G401.6 (cell line): Measurements from ENCODE around the gene RABEP1.

Experiments
- FAIRE-seq: peaks from 2 replicates; lab custom pipeline; 2012; peaks lifted over from hg19 to GRCh38; lab: Jason Lieb, UNC

Gene RABEP1

DNA sequence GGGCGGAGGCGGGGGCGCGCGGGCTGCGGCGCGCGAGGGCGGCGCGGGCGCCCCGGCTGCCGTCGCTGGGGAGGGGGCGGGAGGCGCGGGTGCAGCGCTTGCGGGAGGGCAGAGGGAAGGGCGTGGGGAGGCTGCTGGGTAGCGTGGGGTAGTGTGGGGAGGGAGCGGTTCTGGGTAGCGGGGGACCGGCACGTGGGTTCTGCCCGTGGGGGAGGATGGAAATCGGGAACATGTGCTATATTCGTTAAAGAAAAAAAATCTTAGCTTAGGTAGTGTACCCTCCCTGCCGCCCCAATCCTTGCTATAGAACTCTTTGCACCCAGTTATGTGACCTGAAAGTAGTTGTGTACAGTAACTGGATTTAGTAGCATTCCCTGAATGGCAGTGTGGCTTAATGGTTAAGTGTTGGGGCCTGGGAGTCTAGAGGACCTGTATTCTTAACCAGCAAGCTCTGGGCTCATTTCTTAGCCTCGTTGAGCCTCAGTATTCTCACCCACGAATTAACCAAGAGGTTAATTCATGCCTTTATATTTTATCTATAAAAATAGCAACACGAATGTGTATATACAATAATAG is 646 bp downstream of the RABEP1 start:
- no peak for FAIRE-seq

DNA sequence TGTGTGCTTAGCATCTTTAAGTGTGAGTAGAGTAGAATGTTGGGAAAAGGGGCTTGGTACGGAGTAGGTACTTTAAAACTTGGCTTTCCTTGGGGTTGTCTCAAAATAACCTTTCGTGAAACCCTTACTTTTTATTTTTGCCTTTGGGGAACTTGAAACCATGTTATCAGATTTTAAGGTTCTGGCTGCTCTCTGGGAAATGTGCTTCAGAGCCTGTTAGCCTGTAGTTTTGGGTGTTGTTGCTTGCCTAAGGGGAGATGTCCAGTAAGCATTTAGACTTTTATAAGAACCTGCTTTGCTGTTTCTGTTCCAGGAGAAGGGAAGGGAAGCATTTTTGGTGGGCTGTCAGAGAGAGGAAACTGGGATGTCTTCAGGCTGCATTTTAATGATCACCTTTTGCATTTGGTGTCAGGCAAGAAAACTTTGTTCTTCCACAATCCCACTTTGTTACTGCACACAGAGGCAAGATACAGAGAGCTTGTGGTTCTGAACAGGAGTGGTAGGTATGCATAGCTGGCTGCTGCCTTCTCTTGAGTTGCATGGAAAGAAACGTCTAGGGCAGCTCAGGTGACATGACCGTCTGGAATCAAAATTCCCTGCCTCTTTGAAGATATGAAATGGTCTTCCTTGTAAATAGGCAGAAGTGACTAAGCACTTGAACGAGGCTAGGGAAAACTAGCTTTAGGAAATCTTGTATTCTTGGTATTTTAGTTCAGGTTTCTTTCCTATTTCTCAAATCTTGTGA is 1.7 kb downstream of the RABEP1 start:
- no peak for FAIRE-seq

DNA sequence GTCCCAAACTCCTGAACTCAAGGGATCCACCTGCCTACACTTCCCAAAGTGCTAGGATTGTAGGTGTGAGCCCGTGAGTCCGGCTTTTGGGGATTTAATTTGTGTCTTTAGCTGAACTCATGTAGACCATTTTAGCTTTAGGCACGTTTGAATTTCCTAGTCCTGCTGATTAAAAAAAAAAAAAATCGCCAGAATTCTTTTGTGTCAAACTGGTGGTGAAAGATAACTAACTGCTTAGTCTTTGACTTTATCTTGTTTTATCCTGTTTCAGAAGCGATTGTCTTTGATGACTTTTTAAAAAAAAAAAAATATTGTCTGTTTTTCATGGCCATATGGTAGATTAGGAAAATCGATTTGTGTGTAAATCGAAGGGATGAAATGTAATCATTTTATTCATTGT is 2.6 kb downstream of the RABEP1 start:
- FAIRE-seq, result no peak

DNA sequence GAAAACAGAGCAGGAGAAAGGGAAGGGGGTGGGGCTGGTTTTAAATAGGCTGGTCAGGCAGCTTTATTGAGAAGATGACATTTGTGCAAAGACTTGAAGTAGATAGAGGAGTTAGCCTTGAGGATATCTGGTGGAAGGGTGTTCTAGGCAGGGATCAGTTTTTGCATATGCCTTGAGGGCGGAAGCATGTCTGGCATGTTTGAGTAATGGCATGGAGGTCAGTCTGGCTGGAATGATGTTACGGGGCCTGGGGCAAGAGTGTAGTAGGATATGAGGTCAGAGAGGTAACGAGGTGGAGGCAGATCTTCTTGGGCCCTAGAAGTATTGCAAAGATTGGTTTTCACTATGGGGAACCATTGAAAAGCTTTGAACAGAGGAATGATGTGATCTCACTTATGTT is 4.8 kb downstream of the RABEP1 start:
- FAIRE-seq, result no peak

DNA sequence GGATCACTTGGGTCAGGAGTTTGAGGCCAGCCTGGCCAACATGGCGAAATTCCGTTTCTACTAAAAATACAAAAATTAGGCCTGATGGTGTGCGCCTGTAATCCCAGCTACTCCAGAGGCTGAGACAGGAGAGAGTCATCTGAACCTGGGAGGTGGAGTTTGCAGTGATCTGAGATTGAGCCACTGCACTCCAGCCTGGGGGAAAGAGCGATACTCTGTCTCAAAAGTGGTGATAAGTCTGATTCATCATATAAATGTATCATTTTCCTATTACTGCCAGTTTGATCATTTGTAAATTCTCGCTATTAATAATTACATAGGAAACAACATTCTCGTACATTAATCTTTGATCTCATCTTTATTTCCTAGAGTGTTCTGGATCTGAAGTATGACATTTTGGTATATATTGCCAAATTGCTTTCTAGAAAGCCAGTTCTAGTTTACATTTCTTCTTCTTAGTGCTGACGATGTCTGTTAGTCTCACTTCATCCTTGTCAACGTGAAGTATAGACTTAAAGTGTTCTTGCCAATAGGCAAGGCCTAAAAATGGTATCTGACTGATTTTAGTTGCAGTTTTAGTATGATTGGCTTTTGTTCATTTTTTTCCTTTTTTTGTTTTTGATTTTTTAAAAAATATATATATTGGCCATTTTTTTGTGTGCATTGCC is 9.7 kb downstream of the RABEP1 start:
- FAIRE-seq, result no peak

DNA sequence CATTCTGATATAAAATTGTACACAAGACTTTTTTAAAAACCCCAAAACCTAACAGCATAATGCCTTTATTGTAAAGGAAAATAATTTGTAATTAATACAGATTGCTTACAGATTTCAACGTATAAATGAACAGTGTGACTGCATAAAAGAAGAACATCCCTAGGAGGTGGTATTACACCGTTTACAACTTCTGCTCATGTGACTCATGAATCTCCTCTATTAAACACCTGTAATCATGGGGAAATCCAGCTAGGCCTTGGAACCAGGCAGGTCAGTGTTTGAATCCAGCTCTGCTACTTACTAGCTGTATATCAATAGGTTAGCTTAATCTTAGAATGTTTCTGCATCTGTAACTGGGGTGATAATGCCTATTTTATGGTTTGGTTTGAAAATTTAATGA is 15.2 kb downstream of the RABEP1 start:
- no peak for FAIRE-seq

DNA sequence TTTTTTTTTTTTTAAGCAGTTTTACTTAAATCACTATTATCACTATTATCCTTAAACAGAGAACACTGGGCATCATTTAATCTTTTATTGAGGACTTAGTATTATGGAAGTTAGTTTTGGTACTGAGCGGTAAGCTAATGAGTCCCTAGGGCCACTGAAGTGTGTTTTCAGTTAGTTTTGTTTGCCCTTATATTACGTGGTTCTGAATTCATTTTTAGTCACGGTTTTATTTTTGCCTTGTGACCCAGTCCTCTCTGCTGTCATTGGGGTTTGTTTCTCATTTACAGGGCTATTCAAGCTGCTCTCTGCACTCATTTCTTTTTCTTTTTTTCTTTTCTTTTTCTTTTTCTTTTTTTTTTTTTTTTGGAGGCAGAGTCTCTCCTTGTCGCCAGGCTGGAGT is 17.3 kb downstream of the RABEP1 start:
- FAIRE-seq, result no peak

DNA sequence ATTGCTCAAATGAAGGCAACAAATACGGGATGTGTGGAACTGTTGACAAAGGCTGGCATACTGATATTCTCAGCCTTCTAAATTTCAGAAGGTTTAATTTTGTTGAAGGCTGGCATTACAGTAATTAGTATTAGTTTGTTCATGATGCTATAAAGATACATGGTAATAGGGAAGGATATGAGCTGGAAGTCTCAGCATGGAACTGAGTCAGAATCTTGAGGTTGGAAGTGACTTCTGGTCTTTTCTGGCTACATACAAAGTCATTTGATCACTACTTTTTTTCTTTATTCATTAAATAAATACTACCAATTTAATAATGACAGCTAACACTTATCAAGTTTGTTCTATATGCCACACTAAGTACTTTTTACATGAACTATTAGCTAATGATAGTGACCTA is 22.6 kb downstream of the RABEP1 start:
- no peak for FAIRE-seq

DNA sequence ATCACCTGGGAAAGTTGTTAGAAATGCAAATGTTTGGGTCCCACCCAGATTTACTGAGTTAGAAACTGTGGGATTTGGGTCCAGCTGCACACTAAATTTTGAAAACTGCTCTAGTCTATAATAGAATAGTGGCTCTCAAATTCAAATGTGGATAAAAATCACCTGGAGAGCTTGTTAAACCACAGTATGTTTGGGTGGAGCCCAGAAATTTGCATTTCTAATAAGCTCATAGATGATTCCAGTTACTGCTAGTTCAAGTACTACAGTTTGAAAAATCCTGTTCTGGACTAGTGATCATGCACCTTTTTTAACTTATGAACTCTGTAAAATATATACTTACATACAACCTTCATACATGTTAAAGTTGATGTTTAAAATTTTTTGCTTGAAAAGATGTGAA is 27.8 kb downstream of the RABEP1 start:
- no peak for FAIRE-seq

DNA sequence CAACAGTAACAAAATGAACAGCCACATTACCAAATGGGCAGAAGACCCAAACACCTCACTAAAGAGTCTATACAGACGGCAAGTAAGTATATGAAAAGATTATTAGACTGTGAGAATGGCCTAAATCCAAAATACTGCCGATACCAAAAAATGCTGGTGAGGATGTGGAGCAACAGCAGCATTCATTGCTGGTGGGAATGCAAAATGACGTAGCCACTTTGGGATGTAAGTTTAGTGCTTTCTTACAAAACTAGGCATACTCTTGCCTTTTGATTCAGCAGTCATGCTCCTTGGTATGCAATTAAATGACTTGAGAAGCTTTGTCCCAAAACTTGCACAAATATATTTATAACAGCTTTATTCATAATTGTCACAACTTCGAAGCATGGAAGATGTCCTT is 43.8 kb downstream of the RABEP1 start:
- FAIRE-seq, result no peak

DNA sequence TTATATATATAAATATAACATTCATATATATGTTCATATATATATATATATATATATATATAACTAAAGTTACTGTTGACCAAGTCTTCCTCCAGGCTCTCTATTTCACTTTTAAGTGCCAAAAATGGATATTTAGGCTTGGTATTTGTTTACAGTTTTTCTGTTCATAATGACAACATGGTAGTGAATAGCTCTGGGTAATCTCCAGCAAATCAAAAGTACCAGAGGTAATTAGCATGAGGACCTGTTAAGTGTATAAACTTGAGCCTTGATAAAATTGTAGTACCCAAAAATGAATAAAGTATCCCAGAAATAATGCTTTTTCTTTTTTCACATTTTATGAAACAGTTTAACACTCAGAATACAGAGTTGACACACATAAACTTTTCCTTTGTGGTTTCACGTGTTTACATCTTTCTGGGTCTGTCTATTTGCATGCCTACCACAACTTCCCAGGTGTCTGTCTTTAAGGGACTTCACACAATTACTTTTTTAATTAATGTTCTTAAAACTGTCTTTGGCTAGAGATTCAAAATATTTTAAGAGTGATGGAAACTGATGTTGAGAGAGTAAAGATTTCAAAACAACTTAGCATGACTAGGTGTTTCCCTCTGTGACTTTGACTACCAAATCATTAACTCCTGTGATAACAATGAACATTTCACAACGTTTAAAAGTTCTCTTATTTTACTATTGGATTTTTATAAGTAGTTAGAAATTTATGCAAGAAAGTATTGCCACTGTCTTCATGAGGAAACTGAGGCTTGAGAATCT is 47.9 kb downstream of the RABEP1 start:
- peak; percentile 77 for FAIRE-seq

DNA sequence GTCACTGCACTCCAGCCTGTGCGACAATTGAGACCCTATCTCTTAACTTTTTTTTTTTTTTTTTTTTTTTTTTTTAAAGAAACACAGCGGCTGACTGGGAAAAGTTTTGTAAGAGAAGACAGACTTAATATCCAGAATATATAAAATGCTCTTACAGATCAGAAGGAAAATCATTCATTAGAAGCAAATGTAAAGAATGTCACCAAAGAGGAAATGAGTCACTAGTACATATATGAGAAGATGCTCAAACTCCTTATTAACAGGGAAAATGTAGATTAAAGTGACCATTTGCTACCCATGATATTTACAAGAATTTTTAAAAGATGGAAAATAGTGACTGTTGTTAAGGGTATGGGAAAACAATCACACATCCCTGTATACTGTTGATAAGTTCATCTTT is 48.9 kb downstream of the RABEP1 start:
- FAIRE-seq, result peak; percentile 41

DNA sequence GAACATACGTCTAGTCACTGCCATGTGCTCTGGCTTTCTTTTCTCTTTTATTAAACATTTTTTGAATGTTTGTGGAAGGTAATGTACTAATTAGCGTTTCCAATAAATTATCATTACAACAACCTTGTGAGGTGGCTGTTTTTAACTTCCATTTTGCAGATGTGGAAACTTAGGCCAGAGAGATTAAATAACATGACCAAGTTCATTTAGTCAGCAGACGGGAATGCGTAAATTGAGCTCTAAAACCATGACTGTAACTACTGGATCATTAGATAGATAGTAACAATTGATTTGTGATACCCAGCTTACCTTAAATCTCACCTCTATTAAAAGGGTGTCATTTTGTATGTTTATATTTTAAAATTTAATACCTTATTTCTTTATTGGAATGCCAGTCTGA is 49.4 kb downstream of the RABEP1 start:
- FAIRE-seq, result no peak

DNA sequence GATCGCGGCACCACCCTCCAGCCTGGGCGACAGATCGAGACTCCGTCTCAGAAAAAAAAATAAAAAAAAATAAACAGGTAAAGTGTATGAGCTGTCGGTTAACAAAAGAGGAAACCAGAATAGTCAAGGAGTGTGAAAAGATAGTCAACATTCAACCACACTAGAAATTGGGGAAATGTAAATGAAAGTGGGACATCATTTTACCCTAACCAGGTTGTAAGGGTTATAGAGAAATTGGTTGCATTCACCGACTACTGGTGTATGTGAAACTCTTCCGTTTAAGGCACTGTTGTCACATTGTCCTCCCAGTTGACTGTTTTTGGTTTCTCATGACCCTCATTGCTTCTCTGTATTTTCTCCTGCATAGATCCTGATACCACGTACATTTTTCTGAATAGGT is 62.8 kb downstream of the RABEP1 start:
- FAIRE-seq, result no peak

DNA sequence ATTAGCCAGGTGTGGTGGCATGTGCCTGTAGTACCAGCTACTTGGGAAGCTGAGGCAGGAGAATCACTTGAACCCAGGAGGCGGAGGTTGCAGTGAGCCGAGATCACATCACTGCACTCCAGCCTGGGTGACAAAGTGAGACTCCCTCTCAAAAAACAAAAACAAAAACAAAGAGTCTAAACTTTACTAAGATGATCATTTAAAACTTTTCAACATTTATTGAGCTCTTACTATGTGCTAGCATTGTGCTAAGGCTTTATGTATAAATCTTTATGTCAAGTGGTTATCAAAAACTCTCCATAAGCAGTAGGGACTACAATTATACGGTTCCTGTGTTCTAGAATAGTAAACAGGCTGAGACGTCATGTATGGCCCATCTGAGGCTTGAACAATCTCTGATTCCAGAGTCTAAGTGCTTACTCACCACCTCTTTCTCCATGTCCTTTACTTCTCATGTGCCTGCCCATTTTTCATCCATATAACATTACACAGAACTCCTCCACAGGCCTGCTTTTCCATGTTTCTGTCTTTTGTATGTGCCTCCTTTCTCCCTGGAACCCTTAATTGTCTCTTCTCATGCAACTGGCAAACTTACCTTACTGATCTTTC is 70.7 kb downstream of the RABEP1 start:
- no peak for FAIRE-seq

DNA sequence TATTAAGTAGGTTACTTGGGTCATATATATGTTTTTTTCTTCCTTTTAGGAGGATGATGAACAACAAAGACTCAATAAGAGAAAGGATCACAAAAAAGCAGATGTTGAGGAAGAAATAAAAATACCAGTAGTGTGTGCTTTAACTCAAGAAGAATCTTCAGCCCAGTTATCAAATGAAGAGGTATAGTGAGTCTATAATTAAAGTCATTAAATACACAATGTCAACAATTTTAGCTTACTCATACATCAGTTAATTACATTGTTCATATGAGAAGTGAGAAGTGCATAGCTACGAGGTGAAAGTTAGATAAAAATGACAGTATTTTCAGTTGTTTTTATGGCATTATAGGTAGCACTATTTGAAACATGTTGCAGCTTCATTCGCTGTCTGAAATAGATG is 72.2 kb downstream of the RABEP1 start:
- no peak for FAIRE-seq

DNA sequence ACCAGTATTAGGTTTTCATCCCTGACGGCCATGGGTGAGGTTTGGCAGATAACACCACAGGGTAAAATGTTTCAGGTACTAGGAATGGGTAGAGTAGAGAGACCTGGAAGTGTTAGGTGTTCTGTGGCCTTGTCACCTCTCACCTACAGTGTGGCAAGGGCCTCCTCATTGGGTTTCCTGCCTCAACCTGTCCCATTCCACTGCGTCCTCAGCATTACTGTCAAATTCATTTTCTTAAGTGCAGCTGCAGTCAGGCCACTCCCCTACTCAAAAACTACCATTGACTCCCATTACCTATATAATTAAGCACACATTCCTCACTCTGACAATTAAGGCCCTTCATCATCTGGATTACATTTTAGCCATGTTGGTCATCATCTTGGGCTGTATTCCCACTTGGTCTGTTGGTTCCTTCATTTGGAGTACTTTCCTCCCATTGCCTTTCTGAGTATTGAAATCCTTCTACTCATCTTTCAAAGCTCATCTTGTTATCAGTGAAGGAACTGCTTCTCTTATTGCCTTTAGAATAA is 72.9 kb downstream of the RABEP1 start:
- no peak for FAIRE-seq

DNA sequence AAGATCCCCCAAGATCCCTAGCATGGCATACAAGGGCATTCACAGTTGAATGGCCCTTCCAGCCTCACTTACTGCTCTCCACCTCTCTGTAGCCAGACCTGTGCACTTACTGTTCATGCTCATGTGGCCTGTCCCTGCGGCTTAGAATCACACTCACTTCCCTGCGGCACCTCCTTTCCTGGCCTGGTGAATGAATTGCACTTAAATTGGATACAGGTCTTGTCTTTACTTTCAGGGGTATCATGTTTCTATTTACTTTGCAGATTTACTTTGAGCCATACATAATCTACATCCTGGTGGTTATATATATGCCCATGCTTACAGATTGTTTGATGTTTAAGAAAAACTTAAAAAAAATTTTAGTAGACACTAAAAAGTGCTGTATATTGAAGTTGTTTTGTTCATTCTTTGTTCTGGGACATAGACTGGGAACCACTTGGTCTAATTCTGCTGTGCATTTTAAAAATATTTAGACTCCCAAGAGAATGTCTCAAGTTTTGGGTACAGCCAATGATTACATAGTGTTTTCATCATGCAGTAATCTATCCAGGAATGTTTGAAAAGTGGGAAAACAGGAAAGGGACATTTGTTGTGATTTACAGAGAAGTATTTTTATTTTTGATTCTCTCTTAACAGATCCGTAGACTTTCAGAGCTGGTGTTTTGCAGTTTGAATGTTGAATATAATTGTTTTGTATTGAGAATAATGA is 73.5 kb downstream of the RABEP1 start:
- FAIRE-seq, result no peak

DNA sequence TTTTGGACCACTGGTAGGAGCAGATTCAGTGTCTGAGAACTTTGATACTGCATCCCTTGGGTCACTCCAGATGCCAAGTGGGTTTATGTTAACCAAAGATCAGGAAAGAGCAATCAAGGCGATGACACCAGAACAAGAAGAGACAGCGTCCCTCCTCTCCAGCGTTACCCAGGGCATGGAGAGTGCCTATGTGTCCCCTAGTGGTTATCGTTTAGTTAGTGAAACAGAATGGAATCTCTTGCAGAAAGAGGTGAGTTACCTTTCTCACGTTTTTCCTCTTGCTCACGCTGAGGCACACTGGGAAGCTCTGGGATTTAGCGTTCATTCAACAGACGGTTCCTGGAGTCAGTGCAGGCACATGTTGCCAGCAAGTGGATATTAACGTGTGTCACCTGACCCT is 79.3 kb downstream of the RABEP1 start:
- FAIRE-seq, result no peak

DNA sequence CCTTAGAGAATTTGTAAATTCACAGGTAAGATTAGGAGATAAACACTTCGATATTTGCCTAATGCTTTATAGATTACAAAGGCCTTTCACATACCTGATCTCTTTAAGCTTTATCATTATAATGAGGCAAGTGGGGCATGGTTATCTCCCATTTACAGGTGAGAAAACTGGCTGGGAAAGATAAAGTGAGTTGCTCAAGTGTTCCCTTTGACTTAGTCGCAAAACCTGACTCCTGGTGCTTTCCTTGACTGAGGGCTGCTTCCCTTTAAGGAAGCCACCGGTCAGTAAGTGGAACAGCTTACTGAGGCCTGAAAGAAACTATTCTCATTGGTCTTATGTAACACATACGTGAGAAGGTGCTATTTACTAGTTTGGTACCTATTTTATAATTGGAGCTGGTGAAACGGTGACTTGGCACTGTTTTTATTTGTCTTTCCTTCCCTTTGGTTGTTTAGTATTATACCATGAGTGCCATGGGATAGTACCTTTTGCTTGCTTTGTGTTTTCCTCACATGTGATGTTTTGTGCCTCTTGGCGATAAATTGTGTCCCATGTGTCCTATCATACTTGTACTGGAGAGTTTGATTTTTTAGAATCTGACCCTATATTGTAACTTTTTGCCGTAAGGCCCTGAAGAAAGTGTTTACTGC is 80.2 kb downstream of the RABEP1 start:
- no peak for FAIRE-seq

DNA sequence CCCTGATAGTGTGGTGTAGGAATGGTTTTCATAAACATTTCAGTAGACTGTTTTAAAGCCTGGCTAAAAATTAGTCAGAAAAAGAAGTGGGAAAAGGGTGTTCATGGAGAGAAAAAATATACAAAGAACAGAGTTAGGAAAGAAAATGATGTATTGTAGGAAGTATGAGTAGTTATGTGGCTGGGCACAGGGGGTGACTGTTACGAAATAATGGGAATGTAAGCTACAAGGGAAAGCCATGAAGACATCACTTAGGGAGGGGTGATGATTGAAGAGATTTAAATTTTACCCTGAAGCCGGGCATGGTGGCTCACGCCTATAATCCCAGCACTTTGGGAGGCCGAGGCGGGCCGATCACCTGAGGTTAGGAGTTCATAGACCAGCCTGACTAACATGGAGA is 82.1 kb downstream of the RABEP1 start:
- FAIRE-seq, result no peak
